A673 (cell line): ENCODE measurements around the gene WDFY4.

Source experiments
- CTCF ChIP-seq: fragments of 300-800, 200-600 bp; sonication (generic); conservative IDR thresholded peaks from 2 replicates; pipeline ENCODE4 v1.5.1; 2017; ENCODE audit warnings: low read depth, mild to moderate bottlenecking, antibody characterized with exemption, low read length, moderate library complexity, mixed read lengths
- EZH2 ChIP-seq: fragments of 200-600 bp; sonication (generic); IDR thresholded peaks from 2 replicates; pipeline ENCODE4 v1.6.1; 2017; ENCODE audit warnings: borderline replicate concordance, low read depth, mild to moderate bottlenecking, mixed read lengths, antibody characterized with exemption, low read length; ENCODE audit not compliant: poor library complexity, severe bottlenecking

GRCh38 chr10:48947690-48948469 lies 263.2 kb downstream of the WDFY4 start:
- TF ChIP-seq CTCF (no peak), EZH2 (no peak)
